Endothelial cell of umbilical vein (primary cell): ENCODE results near the gene NFILZ.

Source experiments
- EZH2 ChIP-seq: IDR thresholded peaks from 2 replicates; pipeline ENCODE4 v1.6.1; 2012; ENCODE audit warnings: borderline replicate concordance, low read depth, mild to moderate bottlenecking, moderate library complexity, low read length, inconsistent platforms; ENCODE audit not compliant: severe bottlenecking
- FOS ChIP-seq: IDR thresholded peaks from 2 replicates; pipeline ENCODE4 v1.6.1; 2011; ENCODE audit warnings: mild to moderate bottlenecking, low read length, moderate library complexity, borderline replicate concordance; ENCODE audit not compliant: insufficient read depth
- POLR2A ChIP-seq: IDR thresholded peaks from 2 replicates; pipeline ENCODE4 v1.6.1; 2012; ENCODE audit warnings: low read depth, mild to moderate bottlenecking, control low read depth, low read length
- POLR2AphosphoS5 ChIP-seq: IDR thresholded peaks from 2 replicates; pipeline ENCODE4 v1.6.1; 2012; ENCODE audit warnings: low read depth, mild to moderate bottlenecking, control low read depth, low read length, moderate library complexity; ENCODE audit not compliant: insufficient read depth
- TF ChIP-seq, protein P1 (sequence below): IDR thresholded peaks from 2 replicates; pipeline ENCODE4 v1.6.1; 2011; ENCODE audit not compliant: insufficient read depth, insufficient read length
- TF ChIP-seq, protein P2 (sequence below), 2 donors: IDR thresholded peaks; 1 replicate in 1 of 2; 2 replicates in 1 of 2; pipeline ENCODE4 v1.5.1; 2011; ENCODE audit warnings: low read length in 2 of 2, mild to moderate bottlenecking in 2 of 2, moderate library complexity in 2 of 2, control low read depth in 1 of 2, inconsistent platforms in 1 of 2, low read depth in 1 of 2; ENCODE audit not compliant: insufficient read depth in 1 of 2; ENCODE audit errors: extremely low read depth in 1 of 2

DNA sequence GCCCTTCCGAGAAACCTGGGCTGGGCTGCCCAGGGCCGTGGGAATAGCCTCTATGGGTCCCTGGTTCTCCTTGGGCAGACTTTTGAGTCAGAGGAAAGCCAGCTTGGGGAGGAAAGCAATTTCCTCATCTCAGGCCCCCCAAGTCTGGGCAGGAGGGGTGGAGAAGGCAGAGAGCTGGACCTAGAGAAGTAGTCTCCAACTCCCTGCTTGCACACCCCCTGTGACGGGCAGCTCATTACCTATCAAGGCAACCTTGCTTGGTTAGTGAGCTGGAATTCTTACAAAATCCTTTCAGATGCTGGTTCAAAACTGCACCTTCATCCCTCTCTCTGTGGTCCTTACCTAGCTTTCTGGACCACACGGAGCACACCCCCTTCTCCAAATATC lies 34.2 kb downstream of the NFILZ start:
- TF ChIP-seq, protein P1, sequence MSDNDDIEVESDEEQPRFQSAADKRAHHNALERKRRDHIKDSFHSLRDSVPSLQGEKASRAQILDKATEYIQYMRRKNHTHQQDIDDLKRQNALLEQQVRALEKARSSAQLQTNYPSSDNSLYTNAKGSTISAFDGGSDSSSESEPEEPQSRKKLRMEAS: no peak
- no peak for TF ChIP-seq EZH2
- no peak for TF ChIP-seq POLR2A
- TF ChIP-seq, protein P2, sequence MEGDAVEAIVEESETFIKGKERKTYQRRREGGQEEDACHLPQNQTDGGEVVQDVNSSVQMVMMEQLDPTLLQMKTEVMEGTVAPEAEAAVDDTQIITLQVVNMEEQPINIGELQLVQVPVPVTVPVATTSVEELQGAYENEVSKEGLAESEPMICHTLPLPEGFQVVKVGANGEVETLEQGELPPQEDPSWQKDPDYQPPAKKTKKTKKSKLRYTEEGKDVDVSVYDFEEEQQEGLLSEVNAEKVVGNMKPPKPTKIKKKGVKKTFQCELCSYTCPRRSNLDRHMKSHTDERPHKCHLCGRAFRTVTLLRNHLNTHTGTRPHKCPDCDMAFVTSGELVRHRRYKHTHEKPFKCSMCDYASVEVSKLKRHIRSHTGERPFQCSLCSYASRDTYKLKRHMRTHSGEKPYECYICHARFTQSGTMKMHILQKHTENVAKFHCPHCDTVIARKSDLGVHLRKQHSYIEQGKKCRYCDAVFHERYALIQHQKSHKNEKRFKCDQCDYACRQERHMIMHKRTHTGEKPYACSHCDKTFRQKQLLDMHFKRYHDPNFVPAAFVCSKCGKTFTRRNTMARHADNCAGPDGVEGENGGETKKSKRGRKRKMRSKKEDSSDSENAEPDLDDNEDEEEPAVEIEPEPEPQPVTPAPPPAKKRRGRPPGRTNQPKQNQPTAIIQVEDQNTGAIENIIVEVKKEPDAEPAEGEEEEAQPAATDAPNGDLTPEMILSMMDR (IDR thresholded peaks at IDR 0.05; ENCODE audit: extremely low read depth in 1 of 2, insufficient read depth in 1 of 2, low read depth in 1 of 2, low read length in 2 of 2): no peak
- no peak for TF ChIP-seq POLR2AphosphoS5
- no peak for TF ChIP-seq FOS
